Measurements from ENCODE around the gene AP4S1. TPM values are rescaled to one million over a fixed set of nuclear protein-coding genes. Genes with fewer than 3 reads are reported as not detected.

The AP4S1 gene
- total and polyA plus RNA-seq, 2 of the 8 experiments (the other 6 are each of a cell fraction or from before 2014, with no cell fraction given): 2.8 to 9.9 TPM

GRCh38 chr14:31051023-31051422 is 25.6 kb downstream of the AP4S1 start:
- FAIRE-seq (no peak), DNase-seq (ENCODE audit: low read depth in 1 of 2, low spot score in 2 of 2) (no peak)
- no peak for TF ChIP-seq PHF8 (conservative IDR thresholded peaks at IDR 0.05; ENCODE audit: low read depth, low read length)
- TF ChIP-seq CBX5 (IDR thresholded peaks at IDR 0.05; ENCODE audit: low read depth, low read length): no peak
- TF ChIP-seq HDAC6 (IDR thresholded peaks at IDR 0.05; ENCODE audit: low read depth, low read length): no peak
- no peak for TF ChIP-seq KDM5A (IDR thresholded peaks at IDR 0.05; ENCODE audit: low read length)
- TF ChIP-seq MAFK (IDR thresholded peaks at IDR 0.05; ENCODE audit: low read depth, low read length): no peak
- TF ChIP-seq YY1 (IDR thresholded peaks at IDR 0.05; ENCODE audit: low read depth, low read length): no peak
- no peak for TF ChIP-seq TBP (IDR thresholded peaks at IDR 0.05; ENCODE audit: low read depth, low read length)
- no peak for TF ChIP-seq CEBPB (IDR thresholded peaks at IDR 0.05; ENCODE audit: low read depth, low read length)
- TF ChIP-seq TAF7 (optimal IDR thresholded peaks at IDR 0.05; ENCODE audit: borderline replicate concordance, low read depth, low read length): no peak
- TF ChIP-seq HDAC2 (IDR thresholded peaks at IDR 0.05; ENCODE audit: borderline replicate concordance in 1 of 2, low read depth in 2 of 2, low read length in 2 of 2): no peak
- TF ChIP-seq NRF1 (IDR thresholded peaks at IDR 0.05; ENCODE audit: low read depth, low read length): no peak
- TF ChIP-seq ZNF274 (IDR thresholded peaks at IDR 0.05; ENCODE audit: borderline replicate concordance, extremely low read depth, low read length): no peak
- TF ChIP-seq BACH1 (IDR thresholded peaks at IDR 0.05; ENCODE audit: low read length): no peak
- TF ChIP-seq TEAD4 (IDR thresholded peaks at IDR 0.05; ENCODE audit: low read depth, low read length): no peak
- TF ChIP-seq RBBP5 (IDR thresholded peaks at IDR 0.05; ENCODE audit: borderline replicate concordance, low read depth, low read length): no peak
- TF ChIP-seq GABPA (IDR thresholded peaks at IDR 0.05; ENCODE audit: borderline replicate concordance, insufficient read depth, low read length): no peak
- H3K27me3 ChIP-seq (replicated peaks in 1 of 4; ENCODE audit: control insufficient read depth in 3 of 4, extremely low read depth in 1 of 4, insufficient read depth in 3 of 4, low read length in 3 of 4): no peaks in the 10 kb centered on the region
- H3K18ac ChIP-seq (ENCODE audit: extremely low read depth, low read length): no peak overlapping the region
- H3K23ac ChIP-seq (ENCODE audit: insufficient read length): no peak overlapping the region
- H3K9ac ChIP-seq (replicated peaks in 1 of 4; ENCODE audit: extremely low read depth in 1 of 4, low read depth in 3 of 4, low read length in 3 of 4): no peak overlapping the region
- no peak overlapping the region for H2AFZ ChIP-seq (ENCODE audit: low read length)
- H4K8ac ChIP-seq (ENCODE audit: extremely low read depth, insufficient read depth, low read length): no peak overlapping the region
- WGBS, 2 experiments (ENCODE audit: extremely low coverage in 1 of 2, insufficient coverage in 1 of 2, insufficient read length in 1 of 2, insufficient replicate concordance in 2 of 2, low coverage in 1 of 2, low lambda C conversion rate in 2 of 2, missing lambda C conversion rate in 1 of 2): 95% methylated on average over 7 of the region's 7 CpGs; no CpG with 5 or more reads in 1 of the 2 experiments
- no peak overlapping the region for H3K14ac ChIP-seq (ENCODE audit: insufficient read length)
- no peaks in the 10 kb centered on the region for H3K36me3 ChIP-seq (ENCODE audit: control insufficient read depth in 2 of 4, insufficient read depth in 4 of 4, low read length in 3 of 4)
- no peak overlapping the region for H3K4me2 ChIP-seq (ENCODE audit: insufficient read depth in 1 of 2, low read depth in 2 of 2, low read length in 2 of 2)
- no peak overlapping the region for H3K4me3 ChIP-seq (ENCODE audit: extremely low read depth in 1 of 4, insufficient read depth in 2 of 4, low read depth in 3 of 4, low read length in 4 of 4)
- no peak overlapping the region for H3K4ac ChIP-seq (replicated peaks; ENCODE audit: insufficient read length, low read depth, low read length)
- no peak overlapping the region for H4K5ac ChIP-seq (ENCODE audit: insufficient read length, low read depth, low read length)
- no peaks in the 10 kb centered on the region for H3K79me1 ChIP-seq (ENCODE audit: low read depth, low read length)
- H3K4me1 ChIP-seq (replicated peaks in 1 of 4; ENCODE audit: control insufficient read depth in 3 of 4, insufficient read depth in 4 of 4, low read length in 3 of 4): no peaks in the 10 kb centered on the region
- H4K91ac ChIP-seq (replicated peaks; ENCODE audit: insufficient read length, low read length): no peak overlapping the region
- H2BK5ac ChIP-seq (ENCODE audit: low read depth, low read length): no peak overlapping the region
- no peaks in the 10 kb centered on the region for H3K79me2 ChIP-seq (ENCODE audit: control insufficient read depth in 1 of 2, insufficient read depth in 2 of 2, low read length in 2 of 2)
- no peaks in the 10 kb centered on the region for H3K23me2 ChIP-seq (ENCODE audit: low read depth, low read length)
- H4K20me1 ChIP-seq (replicated peaks in 1 of 2; ENCODE audit: control insufficient read depth in 1 of 2, insufficient read depth in 2 of 2, low read length in 2 of 2): no peaks in the 10 kb centered on the region
- H3K56ac ChIP-seq (replicated peaks; ENCODE audit: insufficient read length, low read depth, low read length): no peak overlapping the region
- no peak overlapping the region for H2BK120ac ChIP-seq (replicated peaks; ENCODE audit: low read depth, low read length)
- H2BK15ac ChIP-seq (ENCODE audit: low read length): no peak overlapping the region
- H2AK5ac ChIP-seq (ENCODE audit: low read depth, low read length): no peak overlapping the region
- H2BK20ac ChIP-seq (ENCODE audit: low read length): no peak overlapping the region
- no peak overlapping the region for H3K27ac ChIP-seq (ENCODE audit: low read depth, low read length)
- ChIA-PET POLR2A (ENCODE audit: partially characterized antibody) (no interaction called here), CTCF (ENCODE audit: partially characterized antibody) (no interaction called here)
- no peak overlapping the region for H2BK12ac ChIP-seq (ENCODE audit: low read depth, low read length)
- no peaks in the 10 kb centered on the region for H3K9me3 ChIP-seq (ENCODE audit: insufficient read depth in 2 of 2, low read depth in 1 of 2, low read length in 1 of 2)
